H1 (cell line): Measurements from ENCODE around the gene CHCHD6. TPM values are rescaled to one million over a fixed set of nuclear protein-coding genes. Genes with fewer than 3 reads are reported as not detected.

Source experiments
- CTCF ChIA-PET: fragments of 300-600 bp; sonication (Branson Sonifier 250); formaldehyde crosslinking; loops from one replicate; lab custom pipeline; 2021; ENCODE audit not compliant: partially characterized antibody; lab: Charles Lee
- POLR2A ChIA-PET: fragments of 300-600 bp; sonication (Branson Sonifier 250); formaldehyde crosslinking; loops from one replicate; lab custom pipeline; 2021; ENCODE audit warnings: inconsistent platforms; ENCODE audit not compliant: partially characterized antibody; lab: Charles Lee
- DNase-seq, 2 experiments: peaks; one replicate each; pipeline versions ENCODE4 v3.0.0 to v3.0.0-alpha.2; 2010 to 2022; ENCODE audit warnings: low spot score in 2 of 2, low read depth in 1 of 2, mixed read lengths in 1 of 2
- FAIRE-seq: peaks from 2 replicates; lab custom pipeline; 2011; peaks lifted over from hg19 to GRCh38; lab: Jason Lieb, UNC
- H2AFZ ChIP-seq: 2 replicates; pipeline ENCODE4 v1.8.1; 2012; ENCODE audit warnings: low read length, inconsistent platforms
- H2AK5ac ChIP-seq: 2 replicates; pipeline ENCODE4 v1.6.1; 2013; ENCODE audit warnings: low read depth, low read length
- H2BK120ac ChIP-seq: replicated peaks from 2 replicates; pipeline ENCODE3; 2013; ENCODE audit warnings: low read depth, low read length, inconsistent platforms
- H2BK12ac ChIP-seq: 2 replicates; pipeline ENCODE4 v1.6.1; 2013; ENCODE audit warnings: low read depth, low read length
- H2BK15ac ChIP-seq: 2 replicates; pipeline ENCODE4 v1.6.1; 2013; ENCODE audit warnings: low read length
- H2BK20ac ChIP-seq: 2 replicates; pipeline ENCODE4 v1.6.1; 2013; ENCODE audit warnings: low read length
- H2BK5ac ChIP-seq: 2 replicates; pipeline ENCODE4 v1.6.1; 2013; ENCODE audit warnings: low read depth, low read length
- H3K14ac ChIP-seq: 2 replicates; pipeline ENCODE4 v1.6.1; 2013; ENCODE audit warnings: inconsistent platforms; ENCODE audit not compliant: insufficient read length
- H3K18ac ChIP-seq: 2 replicates; pipeline ENCODE4 v1.6.1; 2013; ENCODE audit warnings: low read length; ENCODE audit errors: extremely low read depth
- H3K23ac ChIP-seq: 2 replicates; pipeline ENCODE4 v1.6.1; 2013; ENCODE audit warnings: inconsistent platforms; ENCODE audit not compliant: insufficient read length
- H3K23me2 ChIP-seq: 2 replicates; pipeline ENCODE4 v1.6.1; 2013; ENCODE audit warnings: low read depth, low read length
- H3K27ac ChIP-seq: 2 replicates; pipeline ENCODE4 v1.6.1; 2011; ENCODE audit warnings: low read depth, low read length, inconsistent platforms
- H3K27me3 ChIP-seq, 4 experiments: replicated peaks in 1 of 4; 1 replicate in 1 of 4; 2 replicates in 3 of 4; pipeline versions ENCODE4 v1.6.1 to v1.8.1; 2011 to 2013; ENCODE audit warnings: low read length in 3 of 4, mild to moderate bottlenecking in 3 of 4, inconsistent platforms in 2 of 4, mixed read lengths in 2 of 4, moderate library complexity in 1 of 4; ENCODE audit not compliant: control insufficient read depth in 3 of 4, insufficient read depth in 3 of 4; ENCODE audit errors: extremely low read depth in 1 of 4
- H3K36me3 ChIP-seq, 4 experiments: 2 replicates each; pipeline versions ENCODE4 v1.6.1 to v1.8.1; 2011 to 2013; ENCODE audit warnings: mild to moderate bottlenecking in 4 of 4, low read length in 3 of 4, moderate library complexity in 2 of 4, control low read depth in 1 of 4, inconsistent platforms in 1 of 4; ENCODE audit not compliant: insufficient read depth in 4 of 4, control insufficient read depth in 2 of 4
- H3K4ac ChIP-seq: replicated peaks from 2 replicates; pipeline ENCODE3; 2013; ENCODE audit warnings: low read length, low read depth, mixed read lengths, inconsistent platforms; ENCODE audit not compliant: insufficient read length
- H3K4me1 ChIP-seq, 4 experiments: replicated peaks in 1 of 4; 1 replicate in 1 of 4; 2 replicates in 3 of 4; pipeline versions ENCODE4 v1.6.1 to v1.8.1; 2011 to 2013; ENCODE audit warnings: low read length in 3 of 4, inconsistent platforms in 2 of 4, mixed read lengths in 1 of 4; ENCODE audit not compliant: insufficient read depth in 4 of 4, control insufficient read depth in 3 of 4
- H3K4me2 ChIP-seq, 2 experiments: 2 replicates each; pipeline versions ENCODE4 v1.6.1 to v1.8.1; 2011 to 2013; ENCODE audit warnings: low read depth in 2 of 2, low read length in 2 of 2, control low read depth in 1 of 2, inconsistent platforms in 1 of 2, mild to moderate bottlenecking in 1 of 2; ENCODE audit not compliant: insufficient read depth in 1 of 2
- H3K4me3 ChIP-seq, 4 experiments: fragments of 200-600, 300-600 bp in 1 of 4; sonication (generic), shearing (Covaris generic), sonication (Bioruptor Twin) in 1 of 4; 2 replicates each; pipeline versions ENCODE4 v1.5.1 to v1.8.1; 2011 to 2016; ENCODE audit warnings: low read length in 4 of 4, low read depth in 3 of 4, control low read depth in 2 of 4, inconsistent platforms in 2 of 4, mild to moderate bottlenecking in 2 of 4, mixed read lengths in 1 of 4, moderate library complexity in 1 of 4; ENCODE audit not compliant: insufficient read depth in 2 of 4; ENCODE audit errors: extremely low read depth in 1 of 4
- H3K56ac ChIP-seq: replicated peaks from 2 replicates; pipeline ENCODE3; 2013; ENCODE audit warnings: low read depth, mild to moderate bottlenecking, mixed read lengths, low read length, inconsistent platforms; ENCODE audit not compliant: insufficient read length
- H3K79me1 ChIP-seq: 2 replicates; pipeline ENCODE4 v1.6.1; 2013; ENCODE audit warnings: low read depth, low read length, control low read depth
- H3K79me2 ChIP-seq, 2 experiments: 2 replicates each; pipeline versions ENCODE4 v1.6.1 to v1.8.1; 2012 to 2013; ENCODE audit warnings: low read length in 2 of 2, mild to moderate bottlenecking in 2 of 2, inconsistent platforms in 1 of 2; ENCODE audit not compliant: insufficient read depth in 2 of 2, control insufficient read depth in 1 of 2
- H3K9ac ChIP-seq, 4 experiments: replicated peaks in 1 of 4; 1 replicate in 1 of 4; 2 replicates in 3 of 4; pipeline versions ENCODE4 v1.6.1 to v1.8.1; 2011 to 2013; ENCODE audit warnings: low read depth in 3 of 4, low read length in 3 of 4, control low read depth in 2 of 4, mild to moderate bottlenecking in 2 of 4, moderate library complexity in 2 of 4, inconsistent platforms in 1 of 4; ENCODE audit errors: extremely low read depth in 1 of 4
- H3K9me3 ChIP-seq, 2 experiments: 2 replicates each; pipeline versions ENCODE4 v1.6.1 to v1.8.1; 2012 to 2013; ENCODE audit warnings: mild to moderate bottlenecking in 2 of 2, moderate library complexity in 2 of 2, control low read depth in 1 of 2, inconsistent platforms in 1 of 2, low read depth in 1 of 2, low read length in 1 of 2, mixed read lengths in 1 of 2; ENCODE audit not compliant: insufficient read depth in 2 of 2
- H4K20me1 ChIP-seq, 2 experiments: replicated peaks in 1 of 2; 2 replicates each; pipeline versions ENCODE3 to v1.8.1; 2011 to 2013; ENCODE audit warnings: inconsistent platforms in 2 of 2, low read length in 2 of 2, mild to moderate bottlenecking in 1 of 2; ENCODE audit not compliant: insufficient read depth in 2 of 2, control insufficient read depth in 1 of 2
- H4K5ac ChIP-seq: 2 replicates; pipeline ENCODE4 v1.6.1; 2013; ENCODE audit warnings: low read length, low read depth, mixed read lengths, inconsistent platforms; ENCODE audit not compliant: insufficient read length
- H4K8ac ChIP-seq: 2 replicates; pipeline ENCODE4 v1.8.0; 2013; ENCODE audit warnings: mild to moderate bottlenecking, moderate library complexity, low read length, inconsistent platforms; ENCODE audit not compliant: insufficient read depth; ENCODE audit errors: extremely low read depth
- H4K91ac ChIP-seq: replicated peaks from 2 replicates; pipeline ENCODE3; 2013; ENCODE audit warnings: low read length, mixed read lengths, inconsistent platforms; ENCODE audit not compliant: insufficient read length
- CEBPB ChIP-seq: IDR thresholded peaks from 2 replicates; pipeline ENCODE4 v1.6.1; 2012; ENCODE audit warnings: low read depth, low read length
- YY1 ChIP-seq: IDR thresholded peaks from 2 replicates; pipeline ENCODE4 v1.6.1; 2011; ENCODE audit warnings: low read depth, mild to moderate bottlenecking, low read length
- WGBS, 2 experiments: shearing (Covaris generic) in 1 of 2; methylation state at CpG; one replicate each; pipeline versions ENCODE4 v1.1.6 to v1.1.7; 2013 to 2015; ENCODE audit warnings: low lambda C conversion rate in 2 of 2, mixed read lengths in 2 of 2, inconsistent platforms in 1 of 2, low coverage in 1 of 2, missing lambda C conversion rate in 1 of 2; ENCODE audit not compliant: insufficient replicate concordance in 2 of 2, insufficient coverage in 1 of 2, insufficient read length in 1 of 2; ENCODE audit errors: extremely low coverage in 1 of 2, missing lambda C conversion rate in 1 of 2; 5-methylcytosine and 5-hydroxymethylcytosine counted together
- polyA plus RNA-seq, 7 experiments: library from polyadenylated mRNA; depleted of rRNA in 3 of 7; stranded (reverse) in 5 of 7; unstranded in 2 of 7; fragments of >200 nt in 5 of 7; fragments of 200-250 nt in 2 of 7; gene quantifications; 1 replicate in 5 of 7; 2 replicates in 1 of 7; 4 replicates in 1 of 7; pipeline versions ENCODE4 v1.2.1 to v1.2.3, GENCODE V29; 2011 to 2013; ENCODE audit warnings: missing spikeins in 2 of 7, mixed read lengths in 2 of 7
- total RNA-seq: library from RNA; stranded (reverse); fragmentation: NEBNext Ultra II Directional; extraction: Animal tissue kit (Norgen Biotek cat#: 25700); gene quantifications from 2 replicates; pipeline ENCODE4 v1.2.1, GENCODE V29; 2021
- TF ChIP-seq, protein P1 (sequence below): IDR thresholded peaks from 2 replicates; pipeline ENCODE4 v1.6.1; 2011; ENCODE audit warnings: low read length, improper control_type of control experiment

Gene CHCHD6
- total and polyA plus RNA-seq, 2 of the 8 experiments (the other 6 are each of a cell fraction or from before 2014, with no cell fraction given) = 32.4 to 37.6 TPM

DNA sequence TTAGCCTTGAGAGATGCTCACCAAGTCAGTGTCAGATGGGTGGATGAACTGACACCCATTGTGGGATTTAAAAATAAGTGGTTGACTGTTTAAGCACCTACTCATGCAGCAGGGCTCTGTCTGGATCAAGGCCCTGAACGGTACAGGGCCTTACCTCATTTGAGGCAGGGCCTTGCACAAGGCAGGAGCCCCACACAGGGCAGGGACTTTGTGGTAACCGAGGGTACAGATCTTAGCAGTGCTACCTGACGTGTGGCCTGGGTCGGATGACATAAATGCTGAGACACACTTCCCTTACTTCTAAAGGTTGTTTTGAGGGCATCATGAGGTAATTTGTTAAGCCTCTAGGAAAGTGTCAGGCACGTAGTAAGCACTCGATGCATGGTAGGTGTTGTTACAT is 219.4 kb downstream of the CHCHD6 start:
- Histone ChIP-seq H3K9ac (no peak overlapping the region), H3K18ac (no peak overlapping the region), H3K36me3 (no peaks in the 10 kb centered on the region), H4K91ac (no peak overlapping the region), H2BK5ac (no peak overlapping the region), H3K4me1 (no peaks in the 10 kb centered on the region; a peak in 1 of 7 replicates), H3K27ac (no peak overlapping the region), H3K79me2 (no peaks in the 10 kb centered on the region), H2BK120ac (no peak overlapping the region), H3K79me1 (no peaks in the 10 kb centered on the region), H3K56ac (no peak overlapping the region), H2AFZ (no peak overlapping the region), H3K27me3 (no peaks in the 10 kb centered on the region), H3K4me3 (no peak overlapping the region), H3K4me2 (no peak overlapping the region), H3K23ac (no peak overlapping the region), H4K5ac (no peak overlapping the region), H3K23me2 (no peaks in the 10 kb centered on the region), H3K9me3 (0 out of 4 replicates have a peak, but pooled peaks cover 0 to 6% of the 10 kb centered on the region in 2 experiments), H4K8ac (no peak overlapping the region), H3K14ac (no peak overlapping the region), H4K20me1 (no peaks in the 10 kb centered on the region), H3K4ac (no peak overlapping the region), H2BK15ac (no peak overlapping the region), H2BK20ac (no peak overlapping the region), H2AK5ac (no peak overlapping the region), H2BK12ac (no peak overlapping the region)
- no peak for DNase-seq
- WGBS, 2 experiments = 89% methylated on average over 6 of the region's 6 CpGs; no CpG with 5 or more reads in 1 of the 2 experiments
- TF ChIP-seq CEBPB (no peak), YY1 (no peak)
- TF ChIP-seq, protein P1, sequence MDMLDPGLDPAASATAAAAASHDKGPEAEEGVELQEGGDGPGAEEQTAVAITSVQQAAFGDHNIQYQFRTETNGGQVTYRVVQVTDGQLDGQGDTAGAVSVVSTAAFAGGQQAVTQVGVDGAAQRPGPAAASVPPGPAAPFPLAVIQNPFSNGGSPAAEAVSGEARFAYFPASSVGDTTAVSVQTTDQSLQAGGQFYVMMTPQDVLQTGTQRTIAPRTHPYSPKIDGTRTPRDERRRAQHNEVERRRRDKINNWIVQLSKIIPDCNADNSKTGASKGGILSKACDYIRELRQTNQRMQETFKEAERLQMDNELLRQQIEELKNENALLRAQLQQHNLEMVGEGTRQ = no peak
- FAIRE-seq = no peak
- ChIA-PET CTCF (interaction anchor here (0.8 to 2.3 kb wide), 2 partner anchors 16 to 172 kb away, joined by 3 to 8 read pairs; no protein-coding TSS in a partner anchor), POLR2A (no interaction called here)
